ENCODE results near the gene TMEM131.
"Not testable (repeated sequence)": the region's sequence is repeated elsewhere in the genome, so short reads cannot be mapped to it uniquely, and the experiment has no call there.

DNA sequence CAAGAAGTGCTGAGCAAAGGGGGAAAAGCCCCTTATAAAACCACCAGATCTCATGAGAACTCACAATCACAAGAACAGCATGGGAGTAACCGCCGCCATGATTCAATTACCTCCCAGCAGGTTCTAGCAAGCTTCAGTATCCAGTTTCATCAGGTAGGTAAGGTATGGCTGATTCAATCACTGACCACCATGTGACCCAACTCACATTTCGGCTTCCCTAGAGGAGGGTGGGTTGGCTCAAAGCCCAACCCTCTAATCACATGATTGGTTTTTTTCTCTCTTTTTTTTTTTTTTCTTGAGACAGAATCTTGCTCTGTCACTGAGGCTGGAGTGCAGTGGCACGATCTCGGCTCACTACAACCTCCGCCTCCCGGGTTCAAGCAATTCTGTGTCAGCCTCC lies 78.1 kb downstream of the TMEM131 start:
- TF ChIP-seq, protein P1, sequence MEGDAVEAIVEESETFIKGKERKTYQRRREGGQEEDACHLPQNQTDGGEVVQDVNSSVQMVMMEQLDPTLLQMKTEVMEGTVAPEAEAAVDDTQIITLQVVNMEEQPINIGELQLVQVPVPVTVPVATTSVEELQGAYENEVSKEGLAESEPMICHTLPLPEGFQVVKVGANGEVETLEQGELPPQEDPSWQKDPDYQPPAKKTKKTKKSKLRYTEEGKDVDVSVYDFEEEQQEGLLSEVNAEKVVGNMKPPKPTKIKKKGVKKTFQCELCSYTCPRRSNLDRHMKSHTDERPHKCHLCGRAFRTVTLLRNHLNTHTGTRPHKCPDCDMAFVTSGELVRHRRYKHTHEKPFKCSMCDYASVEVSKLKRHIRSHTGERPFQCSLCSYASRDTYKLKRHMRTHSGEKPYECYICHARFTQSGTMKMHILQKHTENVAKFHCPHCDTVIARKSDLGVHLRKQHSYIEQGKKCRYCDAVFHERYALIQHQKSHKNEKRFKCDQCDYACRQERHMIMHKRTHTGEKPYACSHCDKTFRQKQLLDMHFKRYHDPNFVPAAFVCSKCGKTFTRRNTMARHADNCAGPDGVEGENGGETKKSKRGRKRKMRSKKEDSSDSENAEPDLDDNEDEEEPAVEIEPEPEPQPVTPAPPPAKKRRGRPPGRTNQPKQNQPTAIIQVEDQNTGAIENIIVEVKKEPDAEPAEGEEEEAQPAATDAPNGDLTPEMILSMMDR (IDR thresholded peaks at IDR 0.05), result not testable (repeated sequence)
- TF ChIP-seq POLR2A (IDR thresholded peaks at IDR 0.05), result not testable (repeated sequence)
